Measurements from ENCODE around the gene SLC8B1. TPM values are rescaled to one million over a fixed set of nuclear protein-coding genes. Genes with fewer than 3 reads are reported as not detected.

The SLC8B1 gene
- total RNA-seq, 1 donor from 2014 or later, result 13.3 TPM

- no peak for ATAC-seq
- intact Hi-C loops (cut with DNase I), result no loop called here
- no peak for DNase-seq (ENCODE audit: missing footprints)
These were observed 5.7 kb downstream of the SLC8B1 start for GRCh38 chr12:113329022-113329790.

GRCh38 chr12:113328368-113328889 lies 6.5 kb downstream of the SLC8B1 start:
- intact Hi-C loops (cut with DNase I), result no loop called here
- ATAC-seq (no peak), DNase-seq (ENCODE audit: missing footprints) (no peak)

- peak; percentile 32 for ATAC-seq
These were observed 8.0 kb downstream of the SLC8B1 start for GRCh38 chr12:113326775-113327395.

GRCh38 chr12:113325916-113326315 lies 9.0 kb downstream of the SLC8B1 start:
- peak; percentile 80 for ATAC-seq
- intact Hi-C loops (cut with DNase I), result no loop called here
- no peak for DNase-seq (ENCODE audit: missing footprints)

More at GRCh38 chr12:113326775-113327395, 8.0 kb downstream of the SLC8B1 start:
- intact Hi-C loops (cut with DNase I), result no loop called here
- no peak for DNase-seq (ENCODE audit: missing footprints)

- intact Hi-C loops (cut with DNase I), result no loop called here
- ATAC-seq, result no peak
- DNase-seq (ENCODE audit: missing footprints), result no peak
These were observed 12.6 kb downstream of the SLC8B1 start for GRCh38 chr12:113322343-113322742.

GRCh38 chr12:113320401-113320800 lies 14.5 kb downstream of the SLC8B1 start:
- no peak for DNase-seq (ENCODE audit: missing footprints)
- no peak for ATAC-seq
- intact Hi-C loops (cut with DNase I), result no loop called here

- intact Hi-C loops (cut with DNase I), result no loop called here
- ATAC-seq (no peak), DNase-seq (ENCODE audit: missing footprints) (no peak)
These were observed 15.8 kb downstream of the SLC8B1 start for GRCh38 chr12:113318900-113319628.

- intact Hi-C loops (cut with DNase I), result no loop called here
- DNase-seq (ENCODE audit: missing footprints) (no peak), ATAC-seq (no peak)
These were observed 16.8 kb downstream of the SLC8B1 start for GRCh38 chr12:113318046-113318656.

- intact Hi-C loops (cut with DNase I), result no loop called here
- ATAC-seq (no peak), DNase-seq (ENCODE audit: missing footprints) (no peak)
These were observed 17.8 kb downstream of the SLC8B1 start for GRCh38 chr12:113317122-113317521.

- ATAC-seq (no peak), DNase-seq (ENCODE audit: missing footprints) (no peak)
- intact Hi-C loops (cut with DNase I), result no loop called here
These were observed 18.8 kb downstream of the SLC8B1 start for GRCh38 chr12:113316155-113316554.

- intact Hi-C loops (cut with DNase I), result no loop called here
- ATAC-seq (peak; percentile 24), DNase-seq (ENCODE audit: missing footprints) (no peak)
These were observed 19.6 kb downstream of the SLC8B1 start for GRCh38 chr12:113315358-113315757.

GRCh38 chr12:113314121-113314529 lies 20.8 kb downstream of the SLC8B1 start:
- ATAC-seq (no peak), DNase-seq (ENCODE audit: missing footprints) (no peak)
- intact Hi-C loops (cut with DNase I), result loop anchor here (5.0 kb wide), 1 partner anchor 598 kb away; no protein-coding TSS in a partner anchor

- intact Hi-C loops (cut with DNase I), result loop anchor here (5.0 kb wide), 1 partner anchor 602 kb away; no protein-coding TSS in a partner anchor
- DNase-seq (ENCODE audit: missing footprints) (no peak), ATAC-seq (no peak)
These were observed 24.4 kb downstream of the SLC8B1 start for GRCh38 chr12:113310489-113310888.

GRCh38 chr12:113306382-113306781 lies 28.5 kb downstream of the SLC8B1 start:
- ATAC-seq, result no peak
- intact Hi-C loops (cut with DNase I), result no loop called here
- no peak for DNase-seq (ENCODE audit: missing footprints)

- intact Hi-C loops (cut with DNase I), result no loop called here
- DNase-seq (ENCODE audit: missing footprints), result no peak
- ATAC-seq, result no peak
These were observed 29.5 kb downstream of the SLC8B1 start for GRCh38 chr12:113305281-113305856.

- ATAC-seq, result no peak
- intact Hi-C loops (cut with DNase I), result no loop called here
- peak; percentile 83 for DNase-seq (ENCODE audit: missing footprints)
These were observed 31.8 kb downstream of the SLC8B1 start for GRCh38 chr12:113302886-113303640.

GRCh38 chr12:113302466-113302865 lies 32.4 kb downstream of the SLC8B1 start:
- DNase-seq (ENCODE audit: missing footprints) (no peak), ATAC-seq (no peak)
- intact Hi-C loops (cut with DNase I), result no loop called here

GRCh38 chr12:113301811-113302210 lies 33.1 kb downstream of the SLC8B1 start:
- ATAC-seq (no peak), DNase-seq (ENCODE audit: missing footprints) (no peak)
- intact Hi-C loops (cut with DNase I), result no loop called here
